Gastroesophageal sphincter (tissue), 3 donors: ENCODE data around the gene RPN1.

Experiments
- EP300 ChIP-seq: sonication (generic); formaldehyde crosslinking; IDR thresholded peaks from one replicate; pipeline ENCODE4 v1.6.1; 2017; ENCODE audit warnings: antibody characterized with exemption, mild to moderate bottlenecking
- POLR2AphosphoS5 ChIP-seq: sonication (generic); formaldehyde crosslinking; IDR thresholded peaks from one replicate; pipeline ENCODE4 v1.6.1; 2017; ENCODE audit warnings: antibody characterized with exemption
- TF ChIP-seq, protein P1 (sequence below), 4 experiments: fragments of 200-600 bp in 2 of 4; fragments of 450-650 bp in 2 of 4; sonication (generic) in 1 of 4; IDR thresholded peaks; one replicate each; pipeline ENCODE4 v1.5.1; 2017 to 2019; ENCODE audit warnings: antibody characterized with exemption in 4 of 4, mild to moderate bottlenecking in 2 of 4, moderate library complexity in 2 of 4

DNA sequence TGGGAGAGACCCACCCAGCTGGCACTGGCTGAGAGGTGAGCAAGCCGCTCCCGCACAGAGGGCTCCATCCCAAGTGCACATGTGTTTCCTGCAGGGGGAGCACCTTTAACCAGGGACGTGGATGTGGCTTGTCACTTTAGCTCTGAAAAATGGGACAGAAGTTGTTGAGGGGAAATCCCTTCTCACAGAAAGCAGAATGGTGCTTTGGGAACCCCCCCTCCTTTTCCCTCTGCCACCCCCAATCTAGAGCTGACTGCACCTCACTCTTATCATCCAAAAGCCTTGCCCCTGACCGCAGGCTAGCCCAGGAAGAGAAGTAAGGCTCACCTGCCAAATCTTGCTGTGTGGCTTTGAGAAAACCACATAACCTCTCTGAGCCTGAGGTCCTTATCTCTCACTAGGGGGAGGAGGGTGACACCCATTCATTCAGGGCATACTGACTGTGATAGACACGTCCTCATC lies 77.9 kb downstream of the RPN1 start:
- TF ChIP-seq, protein P1, sequence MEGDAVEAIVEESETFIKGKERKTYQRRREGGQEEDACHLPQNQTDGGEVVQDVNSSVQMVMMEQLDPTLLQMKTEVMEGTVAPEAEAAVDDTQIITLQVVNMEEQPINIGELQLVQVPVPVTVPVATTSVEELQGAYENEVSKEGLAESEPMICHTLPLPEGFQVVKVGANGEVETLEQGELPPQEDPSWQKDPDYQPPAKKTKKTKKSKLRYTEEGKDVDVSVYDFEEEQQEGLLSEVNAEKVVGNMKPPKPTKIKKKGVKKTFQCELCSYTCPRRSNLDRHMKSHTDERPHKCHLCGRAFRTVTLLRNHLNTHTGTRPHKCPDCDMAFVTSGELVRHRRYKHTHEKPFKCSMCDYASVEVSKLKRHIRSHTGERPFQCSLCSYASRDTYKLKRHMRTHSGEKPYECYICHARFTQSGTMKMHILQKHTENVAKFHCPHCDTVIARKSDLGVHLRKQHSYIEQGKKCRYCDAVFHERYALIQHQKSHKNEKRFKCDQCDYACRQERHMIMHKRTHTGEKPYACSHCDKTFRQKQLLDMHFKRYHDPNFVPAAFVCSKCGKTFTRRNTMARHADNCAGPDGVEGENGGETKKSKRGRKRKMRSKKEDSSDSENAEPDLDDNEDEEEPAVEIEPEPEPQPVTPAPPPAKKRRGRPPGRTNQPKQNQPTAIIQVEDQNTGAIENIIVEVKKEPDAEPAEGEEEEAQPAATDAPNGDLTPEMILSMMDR (IDR thresholded peaks at IDR 0.05): no peak
- TF ChIP-seq EP300: no peak
- no peak for TF ChIP-seq POLR2AphosphoS5
